SU-DHL-6 (cell line): ENCODE measurements around the gene SLC10A3.

Source experiments
- H2AFZ ChIP-seq: fragments of 200-600 bp; sonication (generic); 2 replicates; pipeline ENCODE4 v1.6.1; 2014; ENCODE audit warnings: low read depth, mild to moderate bottlenecking, moderate library complexity, mixed read lengths, antibody characterized with exemption, low read length; ENCODE audit not compliant: severe bottlenecking
- H3F3A ChIP-seq: fragments of 200-600 bp; shearing (Covaris generic); 2 replicates; pipeline ENCODE4 v1.6.0; 2016; ENCODE audit warnings: antibody characterized with exemption, mild to moderate bottlenecking; ENCODE audit not compliant: insufficient read depth
- H3K27ac ChIP-seq: fragments of 200-600 bp; sonication (generic); 2 replicates; pipeline ENCODE4 v1.5.1; 2016; ENCODE audit warnings: low read depth, mild to moderate bottlenecking, low read length, moderate library complexity, mixed read lengths
- H3K27me3 ChIP-seq: fragments of 200-600 bp; sonication (generic), shearing (Covaris generic); 2 replicates; pipeline ENCODE4 v1.6.0; 2014; ENCODE audit warnings: mild to moderate bottlenecking, low read length
- H3K36me3 ChIP-seq: fragments of 200-600 bp; sonication (generic); 2 replicates; pipeline ENCODE4 v1.6.1; 2014; ENCODE audit warnings: mild to moderate bottlenecking, low read length, mixed read lengths
- H3K4me2 ChIP-seq: fragments of 300-600, 200-600 bp; shearing (Covaris generic), sonication (generic); 2 replicates; pipeline ENCODE4 v1.6.0; 2014; ENCODE audit warnings: low read length, low read depth, mild to moderate bottlenecking; ENCODE audit not compliant: poor library complexity, severe bottlenecking
- H3K4me3 ChIP-seq: fragments of 200-600 bp; sonication (generic); 2 replicates; pipeline ENCODE4 v1.5.1; 2014; ENCODE audit warnings: antibody characterized with exemption, low read length, mild to moderate bottlenecking, mixed read lengths; ENCODE audit not compliant: insufficient read depth, poor library complexity, severe bottlenecking
- H3K79me2 ChIP-seq: fragments of 200-600 bp; sonication (generic); 2 replicates; pipeline ENCODE4 v1.6.1; 2014; ENCODE audit warnings: mild to moderate bottlenecking, low read length, moderate library complexity; ENCODE audit not compliant: insufficient read depth
- H3K9ac ChIP-seq: fragments of 200-600 bp; sonication (generic); 2 replicates; pipeline ENCODE4 v1.7.0; 2014; ENCODE audit warnings: mild to moderate bottlenecking, low read length
- H3K9me2 ChIP-seq: fragments of 200-600 bp; sonication (generic); replicated peaks from 2 replicates; pipeline ENCODE4 v1.6.1; 2014; ENCODE audit warnings: low read length; ENCODE audit not compliant: insufficient read depth
- H3K9me3 ChIP-seq: fragments of 200-600 bp; sonication (generic); 2 replicates; pipeline ENCODE4 v1.6.1; 2014; ENCODE audit warnings: low read length, mixed read lengths; ENCODE audit not compliant: insufficient read depth
- H4K20me1 ChIP-seq: fragments of 200-600 bp; sonication (generic); 2 replicates; pipeline ENCODE4 v1.6.1; 2014; ENCODE audit warnings: low read depth, mild to moderate bottlenecking, antibody characterized with exemption, low read length, moderate library complexity, mixed read lengths
- EZH2phosphoT487 ChIP-seq: fragments of 200-600 bp; sonication (generic), shearing (Covaris generic); conservative IDR thresholded peaks from 2 replicates; pipeline ENCODE4 v1.6.1; 2018; ENCODE audit warnings: mild to moderate bottlenecking, antibody characterized with exemption, low read length, moderate library complexity, mixed read lengths
- TF ChIP-seq, protein P1 (sequence below): fragments of 200-600 bp; sonication (generic); IDR thresholded peaks from one replicate; pipeline ENCODE4 v1.5.1; 2017; ENCODE audit warnings: antibody characterized with exemption, mild to moderate bottlenecking, low read length, moderate library complexity; ENCODE audit not compliant: insufficient read depth, poor library complexity, severe bottlenecking

The SLC10A3 gene

DNA sequence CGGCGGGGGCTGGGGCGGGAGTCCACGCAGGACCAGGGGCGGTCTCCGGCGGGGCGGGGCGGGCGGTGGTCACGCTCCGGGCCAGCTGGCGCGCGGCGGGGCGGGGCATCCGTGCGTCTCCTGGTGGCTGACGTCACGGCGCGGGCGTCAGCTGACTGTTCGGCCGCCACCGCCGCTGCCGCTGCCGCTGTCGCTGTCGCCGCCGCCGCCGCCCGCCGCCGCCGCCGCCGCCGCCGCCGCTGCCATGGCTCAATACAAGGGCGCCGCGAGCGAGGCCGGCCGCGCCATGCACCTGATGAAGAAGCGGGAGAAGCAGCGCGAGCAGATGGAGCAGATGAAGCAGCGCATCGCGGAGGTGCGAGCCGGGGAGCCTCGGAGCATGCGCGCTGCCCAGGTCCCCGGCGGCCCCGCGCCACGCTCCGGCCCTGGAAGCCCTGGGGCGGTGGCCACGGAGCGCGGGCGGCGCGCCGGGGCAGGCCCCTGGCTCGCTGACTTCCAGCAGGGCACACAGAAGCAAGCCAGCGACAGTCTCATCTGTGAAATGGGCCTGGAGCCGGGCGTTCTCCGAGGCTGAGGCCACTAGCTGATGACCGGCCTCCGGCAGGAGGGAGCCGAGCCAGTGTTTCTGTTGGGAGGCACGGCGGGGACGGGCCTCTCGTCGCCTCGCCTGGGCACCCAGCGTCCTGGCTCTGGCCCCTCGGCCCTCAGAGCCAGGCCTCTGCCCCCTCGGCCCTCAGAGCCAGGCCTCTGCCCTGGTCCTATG lies 46.3 kb downstream of the SLC10A3 start, which contains the start of gene FAM50A:
Gene FAM50A (plus strand): TSS at position 150 of the 763 bp plus-strand sequence. CDS start 95 bp downstream, at position 245.
- Histone ChIP-seq H3F3A (0 out of 2 replicates have a peak, but pooled peaks cover 5% of the 10 kb centered on the region), H3K4me2 (peak within 1 kb of the TSS; percentile 72), H4K20me1 (no peaks in the 10 kb centered on the region), H3K27ac (peak within 1 kb of the TSS; percentile 15; the same call in 1 of the 2 replicates), H2AFZ (no peak within 1 kb of the TSS), H3K27me3 (no peaks in the 10 kb centered on the region), H3K4me3 (peak within 1 kb of the TSS; percentile 66), H3K9me3 (no peaks in the 10 kb centered on the region), H3K9me2 (no peaks in the 10 kb centered on the region), H3K9ac (peak within 1 kb of the TSS; percentile 86), H3K79me2 (no peaks in the 10 kb centered on the region; the same call in 1 of the 2 replicates), H3K36me3 (no peaks in the 10 kb centered on the region)
- no peak for TF ChIP-seq EZH2phosphoT487
- TF ChIP-seq, protein P1, sequence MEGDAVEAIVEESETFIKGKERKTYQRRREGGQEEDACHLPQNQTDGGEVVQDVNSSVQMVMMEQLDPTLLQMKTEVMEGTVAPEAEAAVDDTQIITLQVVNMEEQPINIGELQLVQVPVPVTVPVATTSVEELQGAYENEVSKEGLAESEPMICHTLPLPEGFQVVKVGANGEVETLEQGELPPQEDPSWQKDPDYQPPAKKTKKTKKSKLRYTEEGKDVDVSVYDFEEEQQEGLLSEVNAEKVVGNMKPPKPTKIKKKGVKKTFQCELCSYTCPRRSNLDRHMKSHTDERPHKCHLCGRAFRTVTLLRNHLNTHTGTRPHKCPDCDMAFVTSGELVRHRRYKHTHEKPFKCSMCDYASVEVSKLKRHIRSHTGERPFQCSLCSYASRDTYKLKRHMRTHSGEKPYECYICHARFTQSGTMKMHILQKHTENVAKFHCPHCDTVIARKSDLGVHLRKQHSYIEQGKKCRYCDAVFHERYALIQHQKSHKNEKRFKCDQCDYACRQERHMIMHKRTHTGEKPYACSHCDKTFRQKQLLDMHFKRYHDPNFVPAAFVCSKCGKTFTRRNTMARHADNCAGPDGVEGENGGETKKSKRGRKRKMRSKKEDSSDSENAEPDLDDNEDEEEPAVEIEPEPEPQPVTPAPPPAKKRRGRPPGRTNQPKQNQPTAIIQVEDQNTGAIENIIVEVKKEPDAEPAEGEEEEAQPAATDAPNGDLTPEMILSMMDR: no peak

DNA sequence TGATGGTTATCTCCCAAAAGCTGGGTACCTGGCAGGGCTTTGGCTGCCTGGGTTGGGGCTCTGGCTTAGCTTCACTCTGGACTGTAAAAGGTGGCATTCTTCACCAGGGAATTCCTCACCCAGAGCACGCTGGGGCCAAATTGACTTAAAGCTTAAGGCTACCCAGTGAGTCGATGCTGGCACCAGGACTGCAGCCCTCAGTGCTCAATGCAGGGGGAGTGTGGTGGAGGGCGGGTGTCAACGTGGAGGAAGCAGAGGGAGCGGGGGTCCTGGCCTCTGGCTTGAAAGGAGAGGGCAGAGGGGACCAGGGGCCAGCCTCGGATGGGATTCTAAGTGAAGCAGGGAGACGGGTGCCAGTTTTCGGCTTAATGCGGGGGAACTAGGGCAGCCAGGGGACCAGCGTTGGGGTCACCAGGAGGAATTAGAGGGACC lies 46.9 kb downstream of the SLC10A3 start:
- H3K36me3 ChIP-seq: no peaks in the 10 kb centered on the region
- no peaks in the 10 kb centered on the region for H3K9me2 ChIP-seq
- H3K27me3 ChIP-seq: no peaks in the 10 kb centered on the region
- peaks cover 2% of the 10 kb centered on the region for H3K79me2 ChIP-seq
- 0 out of 2 replicates have a peak, but pooled peaks cover 5% of the 10 kb centered on the region for H3F3A ChIP-seq
- peak overlapping the region; percentile 86 for H3K9ac ChIP-seq
- no peaks in the 10 kb centered on the region for H4K20me1 ChIP-seq
- peak overlapping the region; percentile 15; the same call in 1 of the 2 replicates for H3K27ac ChIP-seq
- H2AFZ ChIP-seq: no peak overlapping the region
- no peak for TF ChIP-seq EZH2phosphoT487
- TF ChIP-seq, protein P1: no peak
- H3K4me3 ChIP-seq: peak overlapping the region; percentile 56
- H3K9me3 ChIP-seq: no peaks in the 10 kb centered on the region
- H3K4me2 ChIP-seq: peak overlapping the region; percentile 67

DNA sequence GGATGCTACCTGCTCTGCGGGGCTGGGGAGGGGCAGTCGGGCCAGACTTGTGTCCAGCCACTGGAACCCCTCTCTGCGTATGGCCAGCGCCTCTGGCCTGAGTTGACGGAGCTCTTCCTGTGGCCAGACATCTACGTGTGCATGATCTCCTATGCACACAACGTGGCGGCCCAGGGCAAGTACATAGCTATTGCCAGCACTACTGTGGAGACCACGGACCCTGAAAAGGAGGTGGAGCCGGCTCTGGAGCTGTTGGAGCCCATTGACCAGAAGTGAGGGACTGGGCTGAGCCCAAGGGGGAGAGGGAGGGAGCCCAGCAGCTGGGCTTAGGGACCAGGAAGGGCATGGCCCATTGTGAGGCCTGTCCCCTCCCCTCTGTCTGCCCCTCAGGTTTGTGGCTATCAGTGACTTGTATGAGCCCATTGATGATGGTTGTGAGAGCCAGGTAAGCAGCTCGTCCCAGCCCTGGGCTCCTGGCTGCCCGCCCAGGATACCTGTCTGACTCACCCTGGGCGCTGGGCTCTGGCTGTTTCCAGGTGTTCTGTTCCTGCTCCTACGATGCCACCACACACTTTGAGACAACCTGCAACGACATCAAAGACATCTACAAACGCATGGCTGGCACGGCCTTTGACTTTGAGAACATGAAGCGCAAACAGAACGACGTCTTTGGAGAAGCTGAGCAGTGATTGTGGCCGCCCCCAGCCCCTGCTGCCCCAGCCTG lies 48.3 kb downstream of the SLC10A3 start:
- TF ChIP-seq, protein P1: no peak
- no peak for TF ChIP-seq EZH2phosphoT487

More for the DNA sequence above, 48.3 kb downstream of the SLC10A3 start:
- Histone ChIP-seq H3K27me3 (no peaks in the 10 kb centered on the region), H3K9me2 (no peaks in the 10 kb centered on the region), H3K79me2 (peaks cover 15% of the 10 kb centered on the region), H4K20me1 (no peaks in the 10 kb centered on the region), H3K36me3 (no peaks in the 10 kb centered on the region), H3K4me3 (no peak overlapping the region), H3F3A (0 out of 2 replicates have a peak, but pooled peaks cover 5% of the 10 kb centered on the region), H3K27ac (no peak overlapping the region), H3K9me3 (no peaks in the 10 kb centered on the region), H3K4me2 (no peak overlapping the region), H2AFZ (no peak overlapping the region), H3K9ac (no peak overlapping the region)
